WTC11 (cell line): Measurements from ENCODE around the gene FUT7. TPM values are rescaled to one million over a fixed set of nuclear protein-coding genes. Genes with fewer than 3 reads are reported as not detected.

ENCODE experiments used
- ATAC-seq: fragments of 200-7000 bp; cut with Tn5 transposase; 2 replicates; pipeline ENCODE4 v1.10.0; 2021; ENCODE audit warnings: mild to moderate bottlenecking, moderate library complexity
- CTCF ChIA-PET: fragments of 300-600 bp; sonication (Branson Sonifier 250); formaldehyde crosslinking; loops from one replicate; lab custom pipeline; 2021; ENCODE audit warnings: antibody characterized with exemption; lab: Charles Lee
- POLR2A ChIA-PET: fragments of 350-600 bp; sonication (Branson Sonifier 250); formaldehyde crosslinking; loops from one replicate; lab custom pipeline; 2021; ENCODE audit warnings: antibody characterized with exemption; lab: Charles Lee
- DNase-seq: peaks from one replicate; pipeline ENCODE4 v3.0.0; 2021; ENCODE audit warnings: low spot score
- H3K27ac Mint-ChIP-seq: 2 replicates; pipeline ENCODE4 v1.8.0; 2021; ENCODE audit warnings: mixed read lengths
- H3K27me3 Mint-ChIP-seq: 2 replicates; pipeline ENCODE4 v1.8.0; 2021; ENCODE audit warnings: low read depth, mild to moderate bottlenecking, moderate library complexity, mixed read lengths
- H3K36me3 Mint-ChIP-seq: 2 replicates; pipeline ENCODE4 v1.8.0; 2021; ENCODE audit warnings: mixed read lengths
- H3K4me1 Mint-ChIP-seq: 2 replicates; pipeline ENCODE4 v1.8.0; 2022; ENCODE audit warnings: mixed read lengths
- H3K4me3 Mint-ChIP-seq: 2 replicates; pipeline ENCODE4 v1.8.0; 2021; ENCODE audit warnings: mild to moderate bottlenecking, moderate library complexity, mixed read lengths
- H3K9me3 Mint-ChIP-seq: 2 replicates; pipeline ENCODE4 v1.8.0; 2021; ENCODE audit warnings: mixed read lengths
- AR ChIP-seq: fragments of 250-450 bp; sonication (Bioruptor Pico); IDR thresholded peaks from 2 replicates; pipeline ENCODE4 v1.9.0; 2021; ENCODE audit warnings: mild to moderate bottlenecking
- CBFB ChIP-seq: sonication (generic); formaldehyde crosslinking; IDR thresholded peaks from 2 replicates; pipeline ENCODE4 v1.8.1; 2022; ENCODE audit warnings: mild to moderate bottlenecking, low read depth, missing genetic modification reagents
- CDX4 ChIP-seq: fragments of 250-450 bp; sonication (Bioruptor Pico); IDR thresholded peaks from 2 replicates; pipeline ENCODE4 v1.9.0; 2021; ENCODE audit warnings: moderate library complexity, mild to moderate bottlenecking, inconsistent platforms, borderline replicate concordance
- CREB1 ChIP-seq: sonication (generic); formaldehyde crosslinking; IDR thresholded peaks from 2 replicates; pipeline ENCODE4 v1.8.0; 2023; ENCODE audit warnings: mild to moderate bottlenecking, missing genetic modification reagents
- E2F5 ChIP-seq: sonication (generic); formaldehyde crosslinking; IDR thresholded peaks from 2 replicates; pipeline ENCODE4 v1.8.1; 2022; ENCODE audit warnings: mild to moderate bottlenecking, moderate library complexity, missing genetic modification reagents
- ESRRA ChIP-seq: sonication (generic); formaldehyde crosslinking; IDR thresholded peaks from 2 replicates; pipeline ENCODE4 v1.8.1; 2022; ENCODE audit warnings: mild to moderate bottlenecking, missing genetic modification reagents, borderline replicate concordance
- FOXJ3 ChIP-seq: sonication (generic); formaldehyde crosslinking; IDR thresholded peaks from 2 replicates; pipeline ENCODE4 v1.9.0; 2021; ENCODE audit warnings: missing genetic modification reagents, mild to moderate bottlenecking, borderline replicate concordance
- GRHL2 ChIP-seq: fragments of 250-450 bp; sonication (Bioruptor Pico); IDR thresholded peaks from 2 replicates; pipeline ENCODE4 v1.8.0; 2022; ENCODE audit warnings: mild to moderate bottlenecking, moderate library complexity; ENCODE audit not compliant: insufficient replicate concordance, severe bottlenecking
- HMGA2 ChIP-seq: fragments of 250-450 bp; sonication (Bioruptor Pico); IDR thresholded peaks from 2 replicates; pipeline ENCODE4 v1.4.0; 2021; ENCODE audit warnings: mild to moderate bottlenecking, moderate library complexity
- JUN ChIP-seq: sonication (generic); formaldehyde crosslinking; IDR thresholded peaks from 2 replicates; pipeline ENCODE4 v1.8.0; 2023; ENCODE audit warnings: mild to moderate bottlenecking, missing genetic modification reagents
- NR3C1 ChIP-seq: sonication (generic); formaldehyde crosslinking; conservative IDR thresholded peaks from 2 replicates; pipeline ENCODE4 v1.8.1; 2023; ENCODE audit warnings: low read depth, mild to moderate bottlenecking, missing genetic modification reagents
- PRRX2 ChIP-seq: fragments of 250-450 bp; sonication (Bioruptor Pico); IDR thresholded peaks from 2 replicates; pipeline ENCODE4 v1.8.0; 2021; ENCODE audit warnings: mild to moderate bottlenecking
- RORB ChIP-seq: fragments of 250-450 bp; sonication (Bioruptor Pico); IDR thresholded peaks from 2 replicates; pipeline ENCODE4 v1.9.0; 2021; ENCODE audit warnings: mild to moderate bottlenecking
- total RNA-seq: library from RNA; stranded (reverse); gene quantifications from 3 replicates; pipeline ENCODE4 v1.2.3, GENCODE V29; 2021
- TF ChIP-seq, protein P1 (sequence below): sonication (generic); formaldehyde crosslinking; conservative IDR thresholded peaks from 2 replicates; pipeline ENCODE4 v1.8.1; 2023; ENCODE audit warnings: mild to moderate bottlenecking, low read depth, missing genetic modification reagents, moderate library complexity
- TF ChIP-seq, protein P2 (sequence below): sonication (generic); formaldehyde crosslinking; IDR thresholded peaks from 2 replicates; pipeline ENCODE4 v1.8.1; 2023; ENCODE audit warnings: mild to moderate bottlenecking, missing genetic modification reagents, moderate library complexity
- TF ChIP-seq, protein P3 (sequence below): sonication (generic); formaldehyde crosslinking; IDR thresholded peaks from 2 replicates; pipeline ENCODE4 v1.8.1; 2023; ENCODE audit warnings: mild to moderate bottlenecking, missing genetic modification reagents, borderline replicate concordance

The FUT7 gene
- total RNA-seq, 1 experiment from 2014 or later = not detected

GRCh38 chr9:137025517-137025966 is 6.3 kb downstream of the FUT7 start (continued):
- TF ChIP-seq, protein P1, sequence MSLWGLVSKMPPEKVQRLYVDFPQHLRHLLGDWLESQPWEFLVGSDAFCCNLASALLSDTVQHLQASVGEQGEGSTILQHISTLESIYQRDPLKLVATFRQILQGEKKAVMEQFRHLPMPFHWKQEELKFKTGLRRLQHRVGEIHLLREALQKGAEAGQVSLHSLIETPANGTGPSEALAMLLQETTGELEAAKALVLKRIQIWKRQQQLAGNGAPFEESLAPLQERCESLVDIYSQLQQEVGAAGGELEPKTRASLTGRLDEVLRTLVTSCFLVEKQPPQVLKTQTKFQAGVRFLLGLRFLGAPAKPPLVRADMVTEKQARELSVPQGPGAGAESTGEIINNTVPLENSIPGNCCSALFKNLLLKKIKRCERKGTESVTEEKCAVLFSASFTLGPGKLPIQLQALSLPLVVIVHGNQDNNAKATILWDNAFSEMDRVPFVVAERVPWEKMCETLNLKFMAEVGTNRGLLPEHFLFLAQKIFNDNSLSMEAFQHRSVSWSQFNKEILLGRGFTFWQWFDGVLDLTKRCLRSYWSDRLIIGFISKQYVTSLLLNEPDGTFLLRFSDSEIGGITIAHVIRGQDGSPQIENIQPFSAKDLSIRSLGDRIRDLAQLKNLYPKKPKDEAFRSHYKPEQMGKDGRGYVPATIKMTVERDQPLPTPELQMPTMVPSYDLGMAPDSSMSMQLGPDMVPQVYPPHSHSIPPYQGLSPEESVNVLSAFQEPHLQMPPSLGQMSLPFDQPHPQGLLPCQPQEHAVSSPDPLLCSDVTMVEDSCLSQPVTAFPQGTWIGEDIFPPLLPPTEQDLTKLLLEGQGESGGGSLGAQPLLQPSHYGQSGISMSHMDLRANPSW = no peak
- TF ChIP-seq, all 79 proteins: peak for 0

DNA sequence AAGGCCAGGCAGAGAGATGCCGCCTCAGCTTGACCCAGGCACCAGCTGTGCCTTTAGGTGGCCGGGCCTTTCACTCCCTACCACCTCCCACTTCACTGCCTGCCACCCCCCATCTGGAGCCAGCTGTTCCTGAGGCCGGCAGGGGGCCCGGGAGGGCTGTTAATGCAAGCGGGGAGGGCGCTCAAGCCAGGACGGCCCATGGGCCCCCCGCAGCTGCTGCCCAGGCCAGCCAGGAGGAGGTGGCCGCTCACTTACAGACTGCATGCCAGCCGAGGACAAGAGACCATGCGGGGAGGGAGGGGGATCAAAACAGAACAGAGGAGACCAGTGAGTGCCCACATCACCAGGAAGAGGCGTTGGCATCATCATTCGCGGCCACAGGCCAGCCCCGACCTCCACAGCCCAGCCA is 8.3 kb downstream of the FUT7 start:
- POLR2A ChIA-PET = no interaction called here
- Mint-ChIP-seq H3K27me3 (peaks cover 6% of the 10 kb centered on the region), H3K9me3 (no peaks in the 10 kb centered on the region), H3K4me1 (peaks cover 2% of the 10 kb centered on the region; the same call in 1 of the 2 replicates), H3K27ac (no peak overlapping the region), H3K4me3 (no peak overlapping the region), H3K36me3 (no peaks in the 10 kb centered on the region)
- DNase-seq (no peak), ATAC-seq (no peak)
- TF ChIP-seq AR (no peak), ESRRA (no peak), GRHL2 (no peak), RORB (CRISPR knock-in tag) (no peak), CREB1 (no peak), E2F5 (CRISPR knock-in tag) (no peak), CBFB (no peak), JUN (no peak), CDX4 (CRISPR knock-in tag) (no peak), NR3C1 (CRISPR knock-in tag) (no peak), PRRX2 (CRISPR knock-in tag) (no peak), FOXJ3 (CRISPR knock-in tag) (no peak), HMGA2 (CRISPR knock-in tag) (no peak)
- TF ChIP-seq, protein P2, sequence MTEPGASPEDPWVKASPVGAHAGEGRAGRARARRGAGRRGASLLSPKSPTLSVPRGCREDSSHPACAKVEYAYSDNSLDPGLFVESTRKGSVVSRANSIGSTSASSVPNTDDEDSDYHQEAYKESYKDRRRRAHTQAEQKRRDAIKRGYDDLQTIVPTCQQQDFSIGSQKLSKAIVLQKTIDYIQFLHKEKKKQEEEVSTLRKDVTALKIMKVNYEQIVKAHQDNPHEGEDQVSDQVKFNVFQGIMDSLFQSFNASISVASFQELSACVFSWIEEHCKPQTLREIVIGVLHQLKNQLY (CRISPR knock-in tag) = no peak
- TF ChIP-seq, protein P3, sequence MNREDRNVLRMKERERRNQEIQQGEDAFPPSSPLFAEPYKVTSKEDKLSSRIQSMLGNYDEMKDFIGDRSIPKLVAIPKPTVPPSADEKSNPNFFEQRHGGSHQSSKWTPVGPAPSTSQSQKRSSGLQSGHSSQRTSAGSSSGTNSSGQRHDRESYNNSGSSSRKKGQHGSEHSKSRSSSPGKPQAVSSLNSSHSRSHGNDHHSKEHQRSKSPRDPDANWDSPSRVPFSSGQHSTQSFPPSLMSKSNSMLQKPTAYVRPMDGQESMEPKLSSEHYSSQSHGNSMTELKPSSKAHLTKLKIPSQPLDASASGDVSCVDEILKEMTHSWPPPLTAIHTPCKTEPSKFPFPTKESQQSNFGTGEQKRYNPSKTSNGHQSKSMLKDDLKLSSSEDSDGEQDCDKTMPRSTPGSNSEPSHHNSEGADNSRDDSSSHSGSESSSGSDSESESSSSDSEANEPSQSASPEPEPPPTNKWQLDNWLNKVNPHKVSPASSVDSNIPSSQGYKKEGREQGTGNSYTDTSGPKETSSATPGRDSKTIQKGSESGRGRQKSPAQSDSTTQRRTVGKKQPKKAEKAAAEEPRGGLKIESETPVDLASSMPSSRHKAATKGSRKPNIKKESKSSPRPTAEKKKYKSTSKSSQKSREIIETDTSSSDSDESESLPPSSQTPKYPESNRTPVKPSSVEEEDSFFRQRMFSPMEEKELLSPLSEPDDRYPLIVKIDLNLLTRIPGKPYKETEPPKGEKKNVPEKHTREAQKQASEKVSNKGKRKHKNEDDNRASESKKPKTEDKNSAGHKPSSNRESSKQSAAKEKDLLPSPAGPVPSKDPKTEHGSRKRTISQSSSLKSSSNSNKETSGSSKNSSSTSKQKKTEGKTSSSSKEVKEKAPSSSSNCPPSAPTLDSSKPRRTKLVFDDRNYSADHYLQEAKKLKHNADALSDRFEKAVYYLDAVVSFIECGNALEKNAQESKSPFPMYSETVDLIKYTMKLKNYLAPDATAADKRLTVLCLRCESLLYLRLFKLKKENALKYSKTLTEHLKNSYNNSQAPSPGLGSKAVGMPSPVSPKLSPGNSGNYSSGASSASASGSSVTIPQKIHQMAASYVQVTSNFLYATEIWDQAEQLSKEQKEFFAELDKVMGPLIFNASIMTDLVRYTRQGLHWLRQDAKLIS (CRISPR knock-in tag) = no peak
- CTCF ChIA-PET = interaction anchor here (2.4 to 2.5 kb wide), 2 partner anchors 12 to 44 kb away, joined by 7 to 29 read pairs; no protein-coding TSS in a partner anchor
